Suprapubic skin (tissue), 4 donors: ENCODE results near the gene NIPAL1.

ENCODE experiments used
- POLR2A ChIP-seq, 2 donors: fragments of 450-650 bp; IDR thresholded peaks; one replicate each; pipeline ENCODE4 v1.6.1; 2017; ENCODE audit warnings: antibody characterized with exemption in 2 of 2, mild to moderate bottlenecking in 2 of 2, moderate library complexity in 2 of 2
- POLR2AphosphoS5 ChIP-seq, 3 donors: sonication (generic); formaldehyde crosslinking; IDR thresholded peaks; one replicate each; pipeline ENCODE4 v1.6.1; 2017; ENCODE audit warnings: antibody characterized with exemption in 3 of 3
- TF ChIP-seq, protein P1 (sequence below), 2 donors: fragments of 200-600 bp in 1 of 2; fragments of 450-650 bp in 1 of 2; sonication (generic) in 1 of 2; IDR thresholded peaks; one replicate each; pipeline ENCODE4 v1.5.1; 2016 to 2019; ENCODE audit warnings: antibody characterized with exemption in 2 of 2, mild to moderate bottlenecking in 1 of 2, moderate library complexity in 1 of 2

DNA sequence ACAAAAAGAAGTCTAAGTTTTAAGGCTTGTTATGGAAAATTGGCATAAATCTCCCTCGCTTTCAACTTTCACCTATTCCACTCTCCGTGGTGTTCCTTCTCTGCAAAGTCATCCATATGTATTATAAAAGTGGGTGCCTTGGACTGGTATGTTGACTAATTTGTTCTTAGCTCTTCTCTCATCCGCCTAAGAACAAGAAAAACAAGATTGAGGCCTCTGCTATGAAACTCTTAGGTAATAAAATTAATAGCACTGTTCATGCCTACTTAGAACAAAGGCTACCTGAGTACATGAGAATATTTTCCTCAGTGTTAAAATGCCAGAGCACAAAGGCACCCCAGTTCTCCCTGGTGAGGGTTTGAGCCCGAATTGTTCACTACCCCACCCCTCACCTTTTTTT lies 1.4 kb upstream of the NIPAL1 start:
- TF ChIP-seq, protein P1, sequence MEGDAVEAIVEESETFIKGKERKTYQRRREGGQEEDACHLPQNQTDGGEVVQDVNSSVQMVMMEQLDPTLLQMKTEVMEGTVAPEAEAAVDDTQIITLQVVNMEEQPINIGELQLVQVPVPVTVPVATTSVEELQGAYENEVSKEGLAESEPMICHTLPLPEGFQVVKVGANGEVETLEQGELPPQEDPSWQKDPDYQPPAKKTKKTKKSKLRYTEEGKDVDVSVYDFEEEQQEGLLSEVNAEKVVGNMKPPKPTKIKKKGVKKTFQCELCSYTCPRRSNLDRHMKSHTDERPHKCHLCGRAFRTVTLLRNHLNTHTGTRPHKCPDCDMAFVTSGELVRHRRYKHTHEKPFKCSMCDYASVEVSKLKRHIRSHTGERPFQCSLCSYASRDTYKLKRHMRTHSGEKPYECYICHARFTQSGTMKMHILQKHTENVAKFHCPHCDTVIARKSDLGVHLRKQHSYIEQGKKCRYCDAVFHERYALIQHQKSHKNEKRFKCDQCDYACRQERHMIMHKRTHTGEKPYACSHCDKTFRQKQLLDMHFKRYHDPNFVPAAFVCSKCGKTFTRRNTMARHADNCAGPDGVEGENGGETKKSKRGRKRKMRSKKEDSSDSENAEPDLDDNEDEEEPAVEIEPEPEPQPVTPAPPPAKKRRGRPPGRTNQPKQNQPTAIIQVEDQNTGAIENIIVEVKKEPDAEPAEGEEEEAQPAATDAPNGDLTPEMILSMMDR (IDR thresholded peaks at IDR 0.05) = no peak
- TF ChIP-seq POLR2A (IDR thresholded peaks at IDR 0.05) (no peak), POLR2AphosphoS5 (IDR thresholded peaks at IDR 0.05) (no peak)
